Right ventricle myocardium inferior (tissue), 1 donor: ENCODE measurements around the gene PGF. TPM values are rescaled to one million over a fixed set of nuclear protein-coding genes. Genes with fewer than 3 reads are reported as not detected.
A peak's percentile ranks its signal among the peaks of the same experiment; 100 is the strongest.
"Not testable (repeated sequence)": the region's sequence is repeated elsewhere in the genome, so short reads cannot be mapped to it uniquely, and the experiment has no call there.

ENCODE experiments used
- ATAC-seq: fragments of 200-7000 bp; cut with Tn5 transposase; one replicate; pipeline ENCODE4 v1.9.1; 2020; ENCODE audit warnings: mild to moderate bottlenecking, moderate library complexity
- DNase-seq: peaks from one replicate; pipeline ENCODE4 v3.0.0; 2021; ENCODE audit errors: missing footprints
- intact Hi-C: fragments of 100-400 bp; cut with DNase I; formaldehyde crosslinking; loops from one replicate; pipeline ENCODE4 v1.11.0; 2022
- long read RNA-seq: library from polyadenylated mRNA; unstranded; transcript quantifications from one replicate; pipeline ENCODE4 v2.0.0, GENCODE V29; 2021
- total RNA-seq: library from RNA; stranded (reverse); fragmentation: NEBNext Ultra II Directional; extraction: Animal tissue kit (Norgen Biotek cat#: 25700); gene quantifications from one replicate; pipeline ENCODE4 v1.2.1, GENCODE V29; 2021
- donor health status: DM: no; HTN: yes; CAD: no; lungs with severe emphysema.

The PGF gene
- total RNA-seq: 6.5 TPM
- long read RNA-seq, partial matches to known transcripts: 0 of 6 reads
- long read RNA-seq, other reads (novel, unspliced or antisense): 1 of 6 reads

GRCh38 chr14:74955229-74956026, at the start of gene PGF:
Gene PGF, minus strand, starts transcription at chr14:74955597. Its CDS starts 355 bp downstream, at chr14:74955242.
- intact Hi-C loops: no loop called here
- ATAC-seq (peak; percentile 83), DNase-seq (peak; percentile 84)

GRCh38 chr14:75003250-75004027, 48.0 kb upstream of the PGF start:
- no peak for ATAC-seq
- intact Hi-C loops: loop anchor here (2.0 to 5.0 kb wide), 3 partner anchors 19 to 64 kb away; partner anchors contain the start of gene ZC2HC1C
- DNase-seq: no peak

GRCh38 chr14:75002392-75003249, 47.2 kb upstream of the PGF start, which contains the start of gene EIF2B2:
Gene EIF2B2, plus strand, starts transcription at chr14:75002921. Its CDS starts 70 bp downstream, at chr14:75002991.
- peak; percentile 98 for DNase-seq
- intact Hi-C loops: loop anchor here (2.0 to 5.0 kb wide), 2 partner anchors 20 to 65 kb away; partner anchors contain the start of gene ZC2HC1C

GRCh38 chr14:75001899-75002298, 46.5 kb upstream of the PGF start:
- no peak for DNase-seq
- intact Hi-C loops: loop anchor here (2.0 to 5.0 kb wide), 2 partner anchors 21 to 65 kb away; partner anchors contain the start of gene ZC2HC1C
- no peak for ATAC-seq

More at GRCh38 chr14:75002392-75003249, 47.2 kb upstream of the PGF start, which contains the start of gene EIF2B2:
- peak; percentile 99 for ATAC-seq

- intact Hi-C loops: loop anchor here (5.0 kb wide), 1 partner anchor 66 kb away; the partner anchor contains the start of gene ZC2HC1C
- ATAC-seq (no peak), DNase-seq (no peak)
Observed at GRCh38 chr14:75001261-75001660, 45.9 kb upstream of the PGF start.

- DNase-seq, intact Hi-C loops, ATAC-seq: not testable (repeated sequence)
Observed at GRCh38 chr14:74995781-74996180, 40.4 kb upstream of the PGF start.

- intact Hi-C loops, ATAC-seq, DNase-seq: not testable (repeated sequence)
Observed at GRCh38 chr14:74994182-74994581, 38.8 kb upstream of the PGF start.

GRCh38 chr14:74988993-74989392, 33.6 kb upstream of the PGF start:
- DNase-seq: no peak
- intact Hi-C loops: no loop called here
- no peak for ATAC-seq

GRCh38 chr14:74988131-74988530, 32.7 kb upstream of the PGF start:
- intact Hi-C loops: no loop called here
- no peak for ATAC-seq
- DNase-seq: no peak

- DNase-seq (no peak), ATAC-seq (no peak)
- intact Hi-C loops: no loop called here
Observed at GRCh38 chr14:74985806-74986205, 30.4 kb upstream of the PGF start.

GRCh38 chr14:74985028-74985310, 29.6 kb upstream of the PGF start:
- ATAC-seq: no peak
- intact Hi-C loops: no loop called here
- no peak for DNase-seq

- intact Hi-C loops: no loop called here
- DNase-seq (peak; percentile 53), ATAC-seq (peak; percentile 13)
Observed at GRCh38 chr14:74984236-74985027, 29.0 kb upstream of the PGF start.

GRCh38 chr14:74983343-74983742, 27.9 kb upstream of the PGF start:
- DNase-seq: no peak
- intact Hi-C loops: no loop called here
- no peak for ATAC-seq

GRCh38 chr14:74982661-74983060, 27.3 kb upstream of the PGF start:
- DNase-seq (no peak), ATAC-seq (no peak)
- intact Hi-C loops: no loop called here

GRCh38 chr14:74981833-74982232, 26.4 kb upstream of the PGF start:
- ATAC-seq: no peak
- DNase-seq: no peak
- intact Hi-C loops: no loop called here

GRCh38 chr14:74981462-74981782, 26.0 kb upstream of the PGF start:
- intact Hi-C loops: no loop called here
- peak; percentile 43 for DNase-seq
- ATAC-seq: no peak

GRCh38 chr14:74980731-74981461, 25.5 kb upstream of the PGF start:
- DNase-seq (peak; percentile 57), ATAC-seq (no peak)
- intact Hi-C loops: no loop called here
